ENCODE results near the gene ADRA2A.

ADRA2A gene

GRCh38 chr10:111109501-111110242, 32.8 kb downstream of the ADRA2A start:
- in situ Hi-C loops (cut with MboI; ENCODE audit: low sequenced_read_pairs): no loop called here

GRCh38 chr10:111110771-111111170, 33.9 kb downstream of the ADRA2A start:
- in situ Hi-C loops (cut with MboI; ENCODE audit: low sequenced_read_pairs): no loop called here

GRCh38 chr10:111112333-111112732, 35.5 kb downstream of the ADRA2A start:
- in situ Hi-C loops (cut with MboI; ENCODE audit: low sequenced_read_pairs): no loop called here

- in situ Hi-C loops (cut with MboI; ENCODE audit: low sequenced_read_pairs): no loop called here
These were observed 36.6 kb downstream of the ADRA2A start for GRCh38 chr10:111113238-111113960.

GRCh38 chr10:111113961-111114757, 37.3 kb downstream of the ADRA2A start:
- in situ Hi-C loops (cut with MboI; ENCODE audit: low sequenced_read_pairs): no loop called here

GRCh38 chr10:111114758-111115500, 38.1 kb downstream of the ADRA2A start:
- in situ Hi-C loops (cut with MboI; ENCODE audit: low sequenced_read_pairs): no loop called here

- in situ Hi-C loops (cut with MboI; ENCODE audit: low sequenced_read_pairs): no loop called here
These were observed 39.4 kb downstream of the ADRA2A start for GRCh38 chr10:111116211-111116610.

GRCh38 chr10:111116762-111117445, 40.1 kb downstream of the ADRA2A start:
- in situ Hi-C loops (cut with MboI; ENCODE audit: low sequenced_read_pairs): no loop called here

- in situ Hi-C loops (cut with MboI; ENCODE audit: low sequenced_read_pairs): no loop called here
These were observed 40.9 kb downstream of the ADRA2A start for GRCh38 chr10:111117528-111118277.

- in situ Hi-C loops (cut with MboI; ENCODE audit: low sequenced_read_pairs): no loop called here
These were observed 41.9 kb downstream of the ADRA2A start for GRCh38 chr10:111118758-111119157.

- in situ Hi-C loops (cut with MboI; ENCODE audit: low sequenced_read_pairs): no loop called here
These were observed 42.8 kb downstream of the ADRA2A start for GRCh38 chr10:111119637-111120036.

- in situ Hi-C loops (cut with MboI; ENCODE audit: low sequenced_read_pairs): no loop called here
These were observed 45.3 kb downstream of the ADRA2A start for GRCh38 chr10:111122127-111122526.

- in situ Hi-C loops (cut with MboI; ENCODE audit: low sequenced_read_pairs): no loop called here
These were observed 47.1 kb downstream of the ADRA2A start for GRCh38 chr10:111123883-111124282.

GRCh38 chr10:111125102-111125501, 48.3 kb downstream of the ADRA2A start:
- in situ Hi-C loops (cut with MboI; ENCODE audit: low sequenced_read_pairs): no loop called here

GRCh38 chr10:111126077-111126476, 49.2 kb downstream of the ADRA2A start:
- in situ Hi-C loops (cut with MboI; ENCODE audit: low sequenced_read_pairs): no loop called here

- in situ Hi-C loops (cut with MboI; ENCODE audit: low sequenced_read_pairs): no loop called here
These were observed 50.4 kb downstream of the ADRA2A start for GRCh38 chr10:111127081-111127848.

- in situ Hi-C loops (cut with MboI; ENCODE audit: low sequenced_read_pairs): no loop called here
These were observed 51.7 kb downstream of the ADRA2A start for GRCh38 chr10:111128331-111129180.

GRCh38 chr10:111129363-111129762, 52.5 kb downstream of the ADRA2A start:
- in situ Hi-C loops (cut with MboI; ENCODE audit: low sequenced_read_pairs): no loop called here

All from HL-60/S4 treated with phorbol 12-myristate 13-acetate at 8.2 ng/mL for 4 days and 3 days (cell line).